Fibroblast of villous mesenchyme (primary cell): ENCODE measurements around the gene GNA15. TPM values are rescaled to one million over a fixed set of nuclear protein-coding genes. Genes with fewer than 3 reads are reported as not detected.

Source experiments
- DNase-seq: peaks from one replicate; pipeline ENCODE4 v3.0.0-alpha.2; 2010; ENCODE audit warnings: low read depth
- H3K4me3 ChIP-seq: 2 replicates; pipeline ENCODE4 v1.5.1; 2011; ENCODE audit warnings: low read depth, mild to moderate bottlenecking, low read length
- total RNA-seq: library from RNA; depleted of rRNA; stranded (reverse); fragments of >200 nt; gene quantifications from 2 replicates; pipeline ENCODE4 v1.2.3, GENCODE V29; 2012
- TF ChIP-seq, protein P1 (sequence below): IDR thresholded peaks from 2 replicates; pipeline ENCODE4 v1.5.1; 2012; ENCODE audit warnings: low read depth, mild to moderate bottlenecking, low read length; ENCODE audit not compliant: insufficient read depth

GNA15 gene
- total RNA-seq, 1 donor, result under 0.01 TPM

DNA sequence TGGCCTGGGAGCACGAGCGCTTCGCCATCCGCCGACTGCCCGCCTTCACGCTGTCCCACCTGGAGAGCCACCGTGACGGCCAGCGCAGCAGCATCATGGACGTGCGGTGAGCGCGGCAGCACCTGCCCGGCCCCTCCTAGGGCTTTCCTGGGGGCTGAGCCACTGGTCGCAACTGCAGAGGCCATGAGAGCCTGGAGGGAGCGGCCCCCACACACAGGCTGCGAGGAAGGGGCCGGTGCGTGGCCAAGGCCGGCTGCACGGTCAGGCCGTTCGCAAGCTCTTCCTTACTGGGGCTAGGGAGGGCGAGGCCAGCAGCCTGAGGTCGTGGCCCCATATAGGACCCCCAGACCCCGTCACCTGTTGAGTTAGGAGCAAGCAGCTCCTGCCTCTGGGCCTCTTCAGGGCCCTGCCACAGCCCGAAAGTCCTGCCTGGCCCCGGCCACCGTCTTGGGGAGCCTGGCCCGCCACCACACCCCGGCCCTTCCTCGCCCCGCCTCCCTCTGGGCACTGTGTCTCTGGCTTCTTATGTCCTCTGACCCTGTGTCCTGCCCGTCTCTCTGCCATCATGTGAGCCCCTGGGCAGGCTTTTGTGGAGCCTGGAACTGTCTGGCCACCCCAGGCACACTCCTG lies 68.9 kb downstream of the GNA15 start:
- no peak for DNase-seq
- H3K4me3 ChIP-seq, result no peak overlapping the region
- TF ChIP-seq, protein P1, sequence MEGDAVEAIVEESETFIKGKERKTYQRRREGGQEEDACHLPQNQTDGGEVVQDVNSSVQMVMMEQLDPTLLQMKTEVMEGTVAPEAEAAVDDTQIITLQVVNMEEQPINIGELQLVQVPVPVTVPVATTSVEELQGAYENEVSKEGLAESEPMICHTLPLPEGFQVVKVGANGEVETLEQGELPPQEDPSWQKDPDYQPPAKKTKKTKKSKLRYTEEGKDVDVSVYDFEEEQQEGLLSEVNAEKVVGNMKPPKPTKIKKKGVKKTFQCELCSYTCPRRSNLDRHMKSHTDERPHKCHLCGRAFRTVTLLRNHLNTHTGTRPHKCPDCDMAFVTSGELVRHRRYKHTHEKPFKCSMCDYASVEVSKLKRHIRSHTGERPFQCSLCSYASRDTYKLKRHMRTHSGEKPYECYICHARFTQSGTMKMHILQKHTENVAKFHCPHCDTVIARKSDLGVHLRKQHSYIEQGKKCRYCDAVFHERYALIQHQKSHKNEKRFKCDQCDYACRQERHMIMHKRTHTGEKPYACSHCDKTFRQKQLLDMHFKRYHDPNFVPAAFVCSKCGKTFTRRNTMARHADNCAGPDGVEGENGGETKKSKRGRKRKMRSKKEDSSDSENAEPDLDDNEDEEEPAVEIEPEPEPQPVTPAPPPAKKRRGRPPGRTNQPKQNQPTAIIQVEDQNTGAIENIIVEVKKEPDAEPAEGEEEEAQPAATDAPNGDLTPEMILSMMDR, result no peak

DNA sequence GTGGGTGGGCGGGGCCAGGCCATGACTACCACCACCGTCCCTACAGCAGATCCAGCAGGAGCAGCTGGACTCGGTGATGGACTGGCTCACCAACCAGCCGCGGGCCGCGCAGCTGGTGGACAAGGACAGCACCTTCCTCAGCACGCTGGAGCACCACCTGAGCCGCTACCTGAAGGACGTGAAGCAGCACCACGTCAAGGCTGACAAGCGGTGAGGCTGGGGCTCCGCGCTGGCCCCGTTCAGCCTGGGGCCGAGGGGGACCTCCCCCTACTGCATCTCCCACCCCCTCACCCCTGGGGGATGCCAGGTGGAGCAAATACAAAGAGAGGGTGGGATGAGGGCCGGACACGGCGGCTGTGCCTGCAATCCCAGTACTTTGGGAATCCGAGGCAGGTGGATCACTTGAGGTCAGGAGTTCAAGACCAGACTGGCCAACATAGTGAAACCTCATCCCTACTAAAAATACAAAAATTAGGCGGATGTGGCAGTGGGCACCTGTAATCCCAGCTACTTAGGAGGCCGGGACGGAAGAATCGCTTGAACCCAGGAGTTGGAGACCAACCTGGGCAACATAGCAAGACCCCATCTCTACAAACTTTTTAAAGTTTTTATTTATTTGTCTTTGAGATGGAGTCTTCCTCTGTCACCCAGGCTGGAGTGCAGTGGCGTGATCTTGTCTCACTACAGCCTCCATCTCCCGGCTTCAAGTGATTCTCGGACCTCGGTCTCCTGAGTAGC lies 70.6 kb downstream of the GNA15 start:
- TF ChIP-seq, protein P1, result no peak
- DNase-seq, result no peak
- no peak overlapping the region for H3K4me3 ChIP-seq

DNA sequence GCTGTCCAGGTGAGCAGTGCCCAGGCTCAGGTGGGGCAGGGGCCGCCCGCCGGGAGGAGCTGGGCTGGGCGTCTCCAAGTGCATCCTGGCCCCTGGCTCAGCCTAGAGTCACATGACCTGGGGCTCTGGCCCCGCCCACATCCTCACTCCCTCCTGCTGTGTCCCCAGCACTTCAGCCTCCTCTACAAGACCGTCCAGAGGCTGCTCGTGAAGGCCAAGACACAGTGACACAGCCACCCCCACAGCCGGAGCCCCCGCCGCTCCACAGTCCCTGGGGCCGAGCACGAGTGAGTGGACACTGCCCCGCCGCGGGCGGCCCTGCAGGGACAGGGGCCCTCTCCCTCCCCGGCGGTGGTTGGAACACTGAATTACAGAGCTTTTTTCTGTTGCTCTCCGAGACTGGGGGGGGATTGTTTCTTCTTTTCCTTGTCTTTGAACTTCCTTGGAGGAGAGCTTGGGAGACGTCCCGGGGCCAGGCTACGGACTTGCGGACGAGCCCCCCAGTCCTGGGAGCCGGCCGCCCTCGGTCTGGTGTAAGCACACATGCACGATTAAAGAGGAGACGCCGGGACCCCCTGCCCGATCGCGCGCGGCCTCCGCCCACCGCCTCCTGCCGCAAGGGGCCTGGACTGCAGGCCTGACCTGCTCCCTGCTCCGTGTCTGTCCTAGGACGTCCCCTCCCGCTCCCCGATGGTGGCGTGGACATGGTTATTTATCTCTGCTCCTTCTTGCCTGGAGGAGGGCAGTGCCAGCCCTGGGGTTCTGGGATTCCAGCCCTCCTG lies 71.8 kb downstream of the GNA15 start:
- no peak overlapping the region for H3K4me3 ChIP-seq
- no peak for DNase-seq
- TF ChIP-seq, protein P1, result no peak

DNA sequence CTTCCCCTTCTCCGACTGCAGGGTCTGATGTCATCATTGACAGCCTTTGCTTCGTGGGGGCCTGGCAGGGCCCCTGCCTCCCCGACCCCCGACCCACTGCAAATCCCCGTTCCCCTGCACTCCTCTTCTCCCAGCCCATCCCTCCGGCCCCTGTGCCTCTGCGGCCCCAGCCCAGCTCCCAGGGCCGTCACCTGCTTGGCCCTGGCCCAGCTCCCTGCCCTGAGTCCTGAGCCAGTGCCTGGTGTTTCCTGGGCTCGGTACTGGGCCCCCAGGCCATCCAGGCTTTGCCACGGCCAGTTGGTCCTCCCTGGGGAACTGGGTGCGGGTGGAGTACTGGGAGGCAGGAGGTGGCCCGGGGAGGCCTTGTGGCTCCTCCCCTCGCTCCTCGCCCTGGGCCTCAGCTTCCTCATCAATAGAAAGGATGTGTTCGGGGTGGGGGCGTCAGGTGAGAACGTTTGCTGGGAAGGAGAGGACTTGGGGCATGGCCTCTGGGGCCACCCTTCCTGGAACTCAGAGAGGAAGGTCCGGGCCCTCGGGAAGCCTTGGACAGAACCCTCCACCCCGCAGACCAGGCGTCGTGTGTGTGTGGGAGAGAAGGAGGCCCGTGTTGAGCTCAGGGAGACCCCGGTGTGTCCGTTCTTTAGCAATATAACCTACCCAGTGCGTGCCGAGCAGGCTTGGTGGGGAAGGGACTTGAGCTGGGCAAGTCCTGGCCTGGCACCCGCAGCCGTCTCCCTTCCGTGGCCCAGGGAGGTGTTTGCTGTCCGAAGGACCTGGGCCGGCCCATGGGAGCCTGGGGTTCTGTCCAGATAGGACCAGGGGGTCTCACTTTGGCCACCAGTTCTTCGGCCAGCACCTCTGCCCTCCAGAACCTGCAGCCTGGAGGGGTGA lies 72.7 kb downstream of the GNA15 start:
- H3K4me3 ChIP-seq, result no peak overlapping the region
- DNase-seq, result no peak
- TF ChIP-seq, protein P1, result no peak

DNA sequence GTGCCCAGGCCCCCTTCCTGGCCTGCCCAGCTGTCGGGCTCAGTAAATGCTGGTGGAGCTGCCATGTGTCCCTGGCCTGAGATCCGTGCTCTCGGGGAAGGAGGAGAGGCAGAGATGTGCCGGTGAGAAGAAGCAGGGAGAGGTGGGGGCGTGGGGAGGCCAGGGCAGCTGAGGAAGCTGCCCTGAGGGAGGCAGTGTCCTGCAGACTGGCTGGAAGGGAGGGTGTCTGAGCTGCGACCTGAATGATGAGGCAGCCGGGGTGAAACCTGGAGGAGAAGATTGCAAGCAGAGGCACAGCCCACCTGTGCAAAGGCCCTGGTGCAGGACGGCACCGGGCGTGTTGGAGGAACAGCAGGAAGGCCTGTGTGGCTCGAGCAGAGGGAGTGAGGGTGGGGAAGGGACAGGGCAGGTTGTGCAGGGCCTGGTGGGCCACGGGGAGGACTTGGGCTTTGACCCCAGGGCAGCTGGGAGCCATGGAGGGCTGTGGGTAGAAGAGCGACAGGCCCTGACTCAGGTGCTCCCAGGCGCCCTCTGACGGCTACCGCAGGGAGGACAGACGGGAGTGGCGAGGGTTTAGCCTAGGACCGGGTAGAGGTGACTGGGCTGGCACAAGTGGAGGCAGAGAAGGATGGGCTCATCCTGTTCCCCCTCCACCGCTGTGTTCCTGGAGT lies 74.6 kb downstream of the GNA15 start:
- DNase-seq, result peak; percentile 13
- TF ChIP-seq, protein P1, result peak; percentile 68

DNA sequence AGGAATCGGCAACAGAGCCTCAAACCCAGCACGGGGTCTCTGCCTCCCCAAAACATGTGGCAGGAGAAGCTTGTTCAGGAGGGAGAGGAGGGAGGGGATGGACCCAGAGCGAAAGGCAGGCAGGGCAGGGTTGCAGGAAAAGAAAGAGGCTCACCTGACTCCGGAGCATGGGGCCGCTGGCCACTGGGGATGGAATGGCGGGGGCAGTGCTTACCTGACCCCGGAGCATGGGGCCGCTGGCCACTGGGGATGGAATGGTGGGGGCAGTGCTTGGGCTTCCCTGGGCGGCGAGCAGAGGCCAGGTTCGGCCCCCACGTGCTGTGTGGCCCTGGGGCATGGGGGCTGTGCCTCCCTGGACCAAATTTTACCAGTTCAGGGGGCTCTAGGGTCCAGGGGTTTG lies 75.4 kb downstream of the GNA15 start:
- no peak for DNase-seq
- no peak overlapping the region for H3K4me3 ChIP-seq
- TF ChIP-seq, protein P1, result no peak

More for the DNA sequence above, 74.6 kb downstream of the GNA15 start:
- no peak overlapping the region for H3K4me3 ChIP-seq
